Activated CD8-positive, alpha-beta T cell treated with anti-CD3 and anti-CD28 coated beads, Interleukin-2, amount 10 ng/mL, durations not matched to agents 7 days and 5 days (primary cell): ENCODE results near the gene RPL22. TPM values are rescaled to one million over a fixed set of nuclear protein-coding genes. Genes with fewer than 3 reads are reported as not detected.

ENCODE experiments used
- ATAC-seq: fragments of 150-1000 bp; cut with Tn5 transposase; one replicate; pipeline ENCODE4 v1.10.0; 2021; ENCODE audit warnings: moderate library complexity
- CTCF ChIA-PET: fragments of 350-600 bp; sonication (Branson Sonifier 250); formaldehyde crosslinking; loops from one replicate; lab custom pipeline; 2021; ENCODE audit warnings: antibody characterized with exemption; lab: Charles Lee
- POLR2A ChIA-PET: fragments of 350-600 bp; sonication (Branson Sonifier 250); formaldehyde crosslinking; loops from one replicate; lab custom pipeline; 2021; ENCODE audit warnings: antibody characterized with exemption; lab: Charles Lee
- DNase-seq: peaks from one replicate; pipeline ENCODE4 v3.0.0-alpha.2; 2020
- H3K27ac Mint-ChIP-seq: one replicate; pipeline ENCODE4 v1.8.0; 2021; ENCODE audit warnings: mild to moderate bottlenecking, mixed read lengths
- H3K27me3 Mint-ChIP-seq: one replicate; pipeline ENCODE4 v1.8.0; 2021; ENCODE audit warnings: low read depth, mixed read lengths
- H3K36me3 Mint-ChIP-seq: one replicate; pipeline ENCODE4 v1.8.0; 2021; ENCODE audit warnings: low read depth, mixed read lengths
- H3K4me1 Mint-ChIP-seq: one replicate; pipeline ENCODE4 v1.8.0; 2021; ENCODE audit warnings: low read depth, mixed read lengths
- H3K4me3 Mint-ChIP-seq: one replicate; pipeline ENCODE4 v1.8.0; 2021; ENCODE audit warnings: mild to moderate bottlenecking, mixed read lengths
- H3K9me3 Mint-ChIP-seq: one replicate; pipeline ENCODE4 v1.8.0; 2022; ENCODE audit warnings: mixed read lengths; ENCODE audit not compliant: insufficient read depth
- total RNA-seq, 2 experiments: library from RNA; stranded (reverse); gene quantifications; one replicate each; pipeline ENCODE4 v1.2.3, GENCODE V29; 2021

The RPL22 gene
- total RNA-seq, 2 experiments from 2014 or later: 304 to 325 TPM

- Mint-ChIP-seq H3K4me3 (no peak overlapping the region), H3K4me1 (no peaks in the 10 kb centered on the region), H3K36me3 (no peaks in the 10 kb centered on the region), H3K27ac (no peak overlapping the region), H3K27me3 (no peaks in the 10 kb centered on the region), H3K9me3 (no peaks in the 10 kb centered on the region)
- POLR2A ChIA-PET: no interaction called here
- CTCF ChIA-PET: interaction anchor here (0.5 kb wide), 1 partner anchor 46 kb away, joined by 3 read pairs; no protein-coding TSS in a partner anchor
- no peak for DNase-seq
- no peak for ATAC-seq
Measured at GRCh38 chr1:6168947-6169586, 30.3 kb downstream of the RPL22 start.

GRCh38 chr1:6167391-6168303 lies 31.7 kb downstream of the RPL22 start:
- DNase-seq (no peak), ATAC-seq (no peak)
- Mint-ChIP-seq H3K4me1 (no peaks in the 10 kb centered on the region), H3K36me3 (no peaks in the 10 kb centered on the region), H3K9me3 (no peaks in the 10 kb centered on the region), H3K27me3 (no peaks in the 10 kb centered on the region), H3K4me3 (no peak overlapping the region), H3K27ac (no peak overlapping the region)
- POLR2A ChIA-PET: no interaction called here
- CTCF ChIA-PET: no interaction called here

- Mint-ChIP-seq H3K27me3 (no peaks in the 10 kb centered on the region), H3K9me3 (no peaks in the 10 kb centered on the region), H3K36me3 (no peaks in the 10 kb centered on the region), H3K27ac (no peak overlapping the region), H3K4me3 (no peak overlapping the region), H3K4me1 (no peaks in the 10 kb centered on the region)
- ATAC-seq: no peak
- ChIA-PET POLR2A (no interaction called here), CTCF (no interaction called here)
- DNase-seq: no peak
Measured at GRCh38 chr1:6166655-6167390, 32.6 kb downstream of the RPL22 start.

GRCh38 chr1:6166221-6166620 lies 33.2 kb downstream of the RPL22 start:
- POLR2A ChIA-PET: no interaction called here
- ATAC-seq: no peak
- Mint-ChIP-seq H3K36me3 (no peaks in the 10 kb centered on the region), H3K27me3 (no peaks in the 10 kb centered on the region), H3K9me3 (no peaks in the 10 kb centered on the region), H3K27ac (no peak overlapping the region), H3K4me3 (no peak overlapping the region), H3K4me1 (no peaks in the 10 kb centered on the region)
- no peak for DNase-seq
- CTCF ChIA-PET: no interaction called here

- Mint-ChIP-seq H3K27ac (no peak overlapping the region), H3K4me3 (no peak overlapping the region), H3K9me3 (no peaks in the 10 kb centered on the region), H3K36me3 (no peaks in the 10 kb centered on the region), H3K27me3 (no peaks in the 10 kb centered on the region), H3K4me1 (no peaks in the 10 kb centered on the region)
- ChIA-PET POLR2A (no interaction called here), CTCF (no interaction called here)
- DNase-seq: no peak
- no peak for ATAC-seq
Measured at GRCh38 chr1:6165441-6165985, 33.9 kb downstream of the RPL22 start.

GRCh38 chr1:6165027-6165426 lies 34.4 kb downstream of the RPL22 start:
- Mint-ChIP-seq H3K27me3 (no peaks in the 10 kb centered on the region), H3K4me1 (no peaks in the 10 kb centered on the region), H3K9me3 (no peaks in the 10 kb centered on the region), H3K36me3 (no peaks in the 10 kb centered on the region), H3K4me3 (no peak overlapping the region), H3K27ac (no peak overlapping the region)
- CTCF ChIA-PET: no interaction called here
- POLR2A ChIA-PET: no interaction called here
- ATAC-seq (no peak), DNase-seq (no peak)

- ChIA-PET CTCF (no interaction called here), POLR2A (no interaction called here)
- Mint-ChIP-seq H3K27me3 (no peaks in the 10 kb centered on the region), H3K9me3 (no peaks in the 10 kb centered on the region), H3K4me3 (no peak overlapping the region), H3K27ac (no peak overlapping the region), H3K4me1 (no peaks in the 10 kb centered on the region), H3K36me3 (no peaks in the 10 kb centered on the region)
- ATAC-seq (no peak), DNase-seq (no peak)
Measured at GRCh38 chr1:6163973-6164617, 35.3 kb downstream of the RPL22 start.

GRCh38 chr1:6163191-6163972 lies 36.0 kb downstream of the RPL22 start:
- no peaks in the 10 kb centered on the region for H3K36me3 Mint-ChIP-seq

GRCh38 chr1:6162773-6163172 lies 36.6 kb downstream of the RPL22 start:
- CTCF ChIA-PET: no interaction called here
- ATAC-seq: no peak
- POLR2A ChIA-PET: no interaction called here
- no peak for DNase-seq
- no peaks in the 10 kb centered on the region for H3K9me3 Mint-ChIP-seq
- H3K27ac Mint-ChIP-seq: no peak overlapping the region
- no peak overlapping the region for H3K4me3 Mint-ChIP-seq
- no peaks in the 10 kb centered on the region for H3K27me3 Mint-ChIP-seq
- H3K4me1 Mint-ChIP-seq: no peaks in the 10 kb centered on the region
- H3K36me3 Mint-ChIP-seq: no peaks in the 10 kb centered on the region

More at GRCh38 chr1:6163191-6163972, 36.0 kb downstream of the RPL22 start:
- POLR2A ChIA-PET: no interaction called here
- Mint-ChIP-seq H3K4me3 (no peak overlapping the region), H3K27ac (no peak overlapping the region), H3K4me1 (no peaks in the 10 kb centered on the region), H3K9me3 (no peaks in the 10 kb centered on the region), H3K27me3 (no peaks in the 10 kb centered on the region)
- DNase-seq: no peak
- no peak for ATAC-seq
- CTCF ChIA-PET: no interaction called here

- Mint-ChIP-seq H3K36me3 (no peaks in the 10 kb centered on the region), H3K27me3 (no peaks in the 10 kb centered on the region), H3K4me3 (no peak overlapping the region), H3K4me1 (no peaks in the 10 kb centered on the region), H3K9me3 (no peaks in the 10 kb centered on the region), H3K27ac (no peak overlapping the region)
- ChIA-PET POLR2A (no interaction called here), CTCF (interaction anchor here (0.7 kb wide), 1 partner anchor 84 kb away, joined by 3 read pairs; no protein-coding TSS in a partner anchor)
- no peak for ATAC-seq
- DNase-seq: no peak
Measured at GRCh38 chr1:6162341-6162740, 37.1 kb downstream of the RPL22 start.

- ATAC-seq (no peak), DNase-seq (no peak)
- ChIA-PET POLR2A (no interaction called here), CTCF (no interaction called here)
- no peaks in the 10 kb centered on the region for H3K36me3 Mint-ChIP-seq
- H3K4me3 Mint-ChIP-seq: no peak overlapping the region
- no peaks in the 10 kb centered on the region for H3K9me3 Mint-ChIP-seq
- H3K27ac Mint-ChIP-seq: no peak overlapping the region
- H3K27me3 Mint-ChIP-seq: no peaks in the 10 kb centered on the region
- peaks cover 10% of the 10 kb centered on the region for H3K4me1 Mint-ChIP-seq
Measured at GRCh38 chr1:6158181-6158580, 41.2 kb downstream of the RPL22 start.
